ENCODE data around the gene ZNRF4. TPM values are rescaled to one million over a fixed set of nuclear protein-coding genes. Genes with fewer than 3 reads are reported as not detected.

Gene ZNRF4
- total RNA-seq, 1 donor from 2014 or later: not detected

DNA sequence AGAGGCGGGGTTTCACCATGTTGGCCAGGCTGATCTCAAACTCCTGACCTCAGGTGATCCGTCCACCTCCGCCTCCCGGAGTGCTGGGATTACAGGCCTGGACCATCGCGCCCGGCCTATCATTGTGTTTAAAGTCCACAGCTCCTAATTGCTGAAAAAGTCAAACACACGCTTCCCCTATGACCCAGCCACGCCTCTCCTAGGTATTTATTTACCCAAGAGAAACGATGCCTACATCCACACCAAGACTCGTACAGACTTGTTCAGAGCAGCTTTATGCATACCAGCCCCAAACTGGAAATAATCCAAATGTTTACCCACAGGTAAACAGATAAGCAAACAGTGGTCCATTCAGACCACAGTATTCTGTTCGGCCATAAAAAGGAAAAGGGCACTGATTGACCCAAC, 15.1 kb downstream of the ZNRF4 start:
- Mint-ChIP-seq H3K27me3 (ENCODE audit: unreplicated experiment) (peaks cover 9% of the 10 kb centered on the region), H3K4me3 (ENCODE audit: unreplicated experiment) (no peak overlapping the region), H3K4me1 (ENCODE audit: low read depth, unreplicated experiment) (peaks cover 12% of the 10 kb centered on the region), H3K36me3 (ENCODE audit: unreplicated experiment) (no peaks in the 10 kb centered on the region), H3K27ac (ENCODE audit: unreplicated experiment) (no peak overlapping the region), H3K9me3 (ENCODE audit: unreplicated experiment) (peaks cover 9% of the 10 kb centered on the region)
- TF ChIP-seq, protein P1, sequence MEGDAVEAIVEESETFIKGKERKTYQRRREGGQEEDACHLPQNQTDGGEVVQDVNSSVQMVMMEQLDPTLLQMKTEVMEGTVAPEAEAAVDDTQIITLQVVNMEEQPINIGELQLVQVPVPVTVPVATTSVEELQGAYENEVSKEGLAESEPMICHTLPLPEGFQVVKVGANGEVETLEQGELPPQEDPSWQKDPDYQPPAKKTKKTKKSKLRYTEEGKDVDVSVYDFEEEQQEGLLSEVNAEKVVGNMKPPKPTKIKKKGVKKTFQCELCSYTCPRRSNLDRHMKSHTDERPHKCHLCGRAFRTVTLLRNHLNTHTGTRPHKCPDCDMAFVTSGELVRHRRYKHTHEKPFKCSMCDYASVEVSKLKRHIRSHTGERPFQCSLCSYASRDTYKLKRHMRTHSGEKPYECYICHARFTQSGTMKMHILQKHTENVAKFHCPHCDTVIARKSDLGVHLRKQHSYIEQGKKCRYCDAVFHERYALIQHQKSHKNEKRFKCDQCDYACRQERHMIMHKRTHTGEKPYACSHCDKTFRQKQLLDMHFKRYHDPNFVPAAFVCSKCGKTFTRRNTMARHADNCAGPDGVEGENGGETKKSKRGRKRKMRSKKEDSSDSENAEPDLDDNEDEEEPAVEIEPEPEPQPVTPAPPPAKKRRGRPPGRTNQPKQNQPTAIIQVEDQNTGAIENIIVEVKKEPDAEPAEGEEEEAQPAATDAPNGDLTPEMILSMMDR (IDR thresholded peaks at IDR 0.05; ENCODE audit: partially characterized antibody, unreplicated experiment): no peak
- no peak for DNase-seq

DNA sequence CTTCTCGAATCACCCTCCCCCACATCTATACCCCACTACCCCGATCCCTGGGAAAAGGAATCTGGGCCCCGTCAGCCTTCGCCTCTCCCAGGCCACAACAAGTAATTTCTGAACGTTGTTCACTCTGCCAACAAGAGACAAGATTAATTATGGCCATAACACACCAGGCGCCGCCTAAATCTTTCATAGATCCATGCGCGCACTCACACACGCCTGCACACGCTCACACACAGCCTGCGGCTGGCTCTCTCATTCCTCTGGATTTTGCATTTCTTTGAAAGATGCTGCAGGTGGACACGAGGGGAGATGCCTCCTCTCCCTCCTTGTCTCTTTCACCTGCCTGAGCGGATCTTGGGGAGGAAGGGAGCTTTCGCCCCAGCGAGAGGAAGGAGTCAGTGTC, 17.1 kb downstream of the ZNRF4 start:
- Mint-ChIP-seq H3K9me3 (ENCODE audit: unreplicated experiment) (peaks cover 3% of the 10 kb centered on the region), H3K4me3 (ENCODE audit: unreplicated experiment) (no peak overlapping the region), H3K27ac (ENCODE audit: unreplicated experiment) (no peak overlapping the region), H3K4me1 (ENCODE audit: low read depth, unreplicated experiment) (no peaks in the 10 kb centered on the region), H3K27me3 (ENCODE audit: unreplicated experiment) (peaks cover 6% of the 10 kb centered on the region), H3K36me3 (ENCODE audit: unreplicated experiment) (no peaks in the 10 kb centered on the region)
- no peak for DNase-seq
- TF ChIP-seq, protein P1 (IDR thresholded peaks at IDR 0.05; ENCODE audit: partially characterized antibody, unreplicated experiment): no peak

DNA sequence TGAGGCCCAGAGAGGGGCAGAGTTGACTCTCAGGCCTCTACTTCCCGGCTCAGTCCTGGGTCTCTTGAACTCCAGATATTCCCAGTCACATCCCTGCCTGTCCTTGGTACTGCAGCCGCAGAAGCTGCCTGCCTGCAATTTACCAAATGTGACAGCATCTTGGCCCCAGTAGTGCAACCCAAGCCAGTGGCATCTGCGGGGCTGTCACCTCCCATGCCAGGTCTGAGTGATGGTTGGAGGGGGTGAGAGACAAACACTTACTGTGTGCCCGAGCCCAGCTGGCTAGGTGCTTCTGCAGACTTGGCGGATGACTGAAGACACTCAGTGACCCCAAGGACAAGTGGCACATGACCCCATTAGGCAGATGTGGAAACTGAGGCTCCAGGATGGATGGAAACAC, 18.4 kb downstream of the ZNRF4 start:
- TF ChIP-seq, protein P1 (IDR thresholded peaks at IDR 0.05; ENCODE audit: partially characterized antibody, unreplicated experiment): no peak
- no peak overlapping the region for H3K4me3 Mint-ChIP-seq (ENCODE audit: unreplicated experiment)
- no peaks in the 10 kb centered on the region for H3K36me3 Mint-ChIP-seq (ENCODE audit: unreplicated experiment)
- DNase-seq: no peak
- H3K9me3 Mint-ChIP-seq (ENCODE audit: unreplicated experiment): peaks cover 4% of the 10 kb centered on the region
- no peaks in the 10 kb centered on the region for H3K4me1 Mint-ChIP-seq (ENCODE audit: low read depth, unreplicated experiment)
- H3K27ac Mint-ChIP-seq (ENCODE audit: unreplicated experiment): no peak overlapping the region
- peaks cover 4% of the 10 kb centered on the region for H3K27me3 Mint-ChIP-seq (ENCODE audit: unreplicated experiment)

DNA sequence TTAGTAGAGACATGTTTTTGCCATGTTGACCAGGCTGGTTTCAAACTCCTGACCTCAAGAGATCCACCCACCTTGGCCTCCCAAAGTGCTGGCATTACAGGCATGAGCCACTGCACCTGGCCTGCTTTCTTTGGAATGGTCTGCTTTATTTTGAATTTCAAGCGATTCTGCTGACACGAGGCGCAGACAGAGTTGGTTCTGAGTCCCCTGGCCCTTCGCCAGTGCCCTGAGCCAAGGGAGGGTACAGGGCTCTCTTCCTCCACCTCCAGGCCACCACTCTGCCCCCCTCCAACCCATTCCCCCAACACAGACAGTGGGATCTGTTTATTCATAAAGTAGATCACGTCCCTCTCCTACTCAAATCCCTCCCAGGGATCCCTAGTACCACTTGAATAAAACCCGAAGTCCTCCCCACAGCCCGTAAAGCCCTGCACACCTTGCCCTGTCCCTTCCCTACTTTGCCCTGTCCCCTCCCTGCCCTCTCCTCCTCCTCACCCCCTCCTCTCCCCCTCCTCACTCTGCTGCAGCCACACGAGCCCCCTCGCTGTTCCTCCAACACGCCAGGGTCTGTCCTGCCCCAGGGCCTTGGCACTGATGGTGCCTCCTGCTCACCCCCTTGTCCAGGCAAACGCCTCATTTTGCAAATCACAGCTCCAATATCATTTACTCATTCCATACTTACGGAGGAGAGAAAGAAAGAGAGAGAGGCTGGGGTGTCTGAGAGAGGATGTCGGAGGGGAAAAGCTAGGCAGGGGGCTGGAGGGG, 22.4 kb downstream of the ZNRF4 start:
- H3K27me3 Mint-ChIP-seq (ENCODE audit: unreplicated experiment): peaks cover 1% of the 10 kb centered on the region
- H3K9me3 Mint-ChIP-seq (ENCODE audit: unreplicated experiment): peaks cover 4% of the 10 kb centered on the region
- no peak for DNase-seq
- no peak overlapping the region for H3K4me3 Mint-ChIP-seq (ENCODE audit: unreplicated experiment)
- peaks cover 8% of the 10 kb centered on the region for H3K36me3 Mint-ChIP-seq (ENCODE audit: unreplicated experiment)
- H3K4me1 Mint-ChIP-seq (ENCODE audit: low read depth, unreplicated experiment): no peaks in the 10 kb centered on the region
- TF ChIP-seq, protein P1 (IDR thresholded peaks at IDR 0.05; ENCODE audit: partially characterized antibody, unreplicated experiment): no peak
- no peak overlapping the region for H3K27ac Mint-ChIP-seq (ENCODE audit: unreplicated experiment)

DNA sequence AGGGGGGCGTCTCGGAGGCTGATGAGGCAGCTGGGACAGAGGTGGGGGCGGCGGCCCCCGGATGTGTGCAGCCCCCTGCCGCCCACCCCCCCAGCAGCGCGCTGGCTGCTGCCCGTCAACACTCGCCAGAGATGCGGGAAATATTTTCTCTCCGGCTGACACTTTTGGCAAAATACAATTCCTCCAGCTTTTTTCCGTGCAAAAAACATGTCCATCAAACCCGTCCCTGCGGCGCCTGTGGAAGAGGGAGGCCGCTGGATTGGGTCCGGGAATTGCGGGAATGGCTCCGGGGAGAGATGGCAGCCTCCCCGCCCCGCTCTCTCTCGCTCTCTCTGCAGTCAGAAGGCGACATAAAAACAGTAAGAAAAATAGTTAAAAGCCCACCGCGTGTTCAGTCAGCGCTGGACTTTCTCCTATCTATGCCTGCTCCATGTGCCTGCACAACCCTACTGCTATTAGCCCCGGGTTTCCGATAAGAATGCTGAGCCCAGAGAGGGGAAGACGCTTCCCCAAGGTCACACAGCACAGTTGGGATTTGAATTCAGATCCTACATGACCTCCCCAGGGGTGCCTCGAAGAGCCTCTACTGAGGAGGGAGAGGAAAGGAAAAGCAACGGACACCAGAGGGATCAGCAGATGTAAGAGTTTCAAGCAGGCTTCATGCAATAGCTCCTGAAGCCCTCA, 23.2 kb downstream of the ZNRF4 start:
- Mint-ChIP-seq H3K27me3 (ENCODE audit: unreplicated experiment) (peaks cover 1% of the 10 kb centered on the region), H3K4me3 (ENCODE audit: unreplicated experiment) (no peak overlapping the region), H3K4me1 (ENCODE audit: low read depth, unreplicated experiment) (no peaks in the 10 kb centered on the region), H3K27ac (ENCODE audit: unreplicated experiment) (no peak overlapping the region), H3K36me3 (ENCODE audit: unreplicated experiment) (peaks cover 10% of the 10 kb centered on the region), H3K9me3 (ENCODE audit: unreplicated experiment) (peaks cover 6% of the 10 kb centered on the region)
- no peak for DNase-seq
- TF ChIP-seq, protein P1 (IDR thresholded peaks at IDR 0.05; ENCODE audit: partially characterized antibody, unreplicated experiment): no peak
